Measurements from ENCODE around the gene AIRE.
"Not testable (repeated sequence)": the region's sequence is repeated elsewhere in the genome, so short reads cannot be mapped to it uniquely, and the experiment has no call there.

Gene AIRE

GRCh38 chr21:44337941-44338895, 52.5 kb downstream of the AIRE start:
- in situ Hi-C loops (cut with MboI; ENCODE audit: low sequenced_read_pairs, unreplicated experiment): no loop called here
- no peak for TF ChIP-seq CTCF (IDR thresholded peaks at IDR 0.05; ENCODE audit: borderline replicate concordance, control extremely low read depth, extremely low read depth, insufficient read depth, missing control alignments)
- DNase-seq (ENCODE audit: low spot score): peak; percentile 71

- no peak for TF ChIP-seq CTCF (IDR thresholded peaks at IDR 0.05; ENCODE audit: borderline replicate concordance, control extremely low read depth, extremely low read depth, insufficient read depth, missing control alignments)
These were observed 53.6 kb downstream of the AIRE start, which contains the start of gene CFAP410 for GRCh38 chr21:44338971-44339910. Gene CFAP410 (minus strand): TSS chr21:44339390. CDS start chr21:44339194, 196 bp downstream.

GRCh38 chr21:44341726-44342458, 56.2 kb downstream of the AIRE start:
- in situ Hi-C loops (cut with MboI; ENCODE audit: low sequenced_read_pairs, unreplicated experiment): loop anchor here (10.0 kb wide), 1 partner anchor 453 kb away; no protein-coding TSS in a partner anchor
- DNase-seq (ENCODE audit: low spot score): not testable (repeated sequence)

More at GRCh38 chr21:44338971-44339910, 53.6 kb downstream of the AIRE start, which contains the start of gene CFAP410:
- in situ Hi-C loops (cut with MboI; ENCODE audit: low sequenced_read_pairs, unreplicated experiment): no loop called here
- DNase-seq (ENCODE audit: low spot score): peak; percentile 99

GRCh38 chr21:44342981-44343380, 57.3 kb downstream of the AIRE start:
- in situ Hi-C loops (cut with MboI; ENCODE audit: low sequenced_read_pairs, unreplicated experiment): loop anchor here (10.0 kb wide), 1 partner anchor 452 kb away; no protein-coding TSS in a partner anchor
- not testable (repeated sequence) for DNase-seq (ENCODE audit: low spot score)

GRCh38 chr21:44344541-44345183, 59.0 kb downstream of the AIRE start:
- in situ Hi-C loops (cut with MboI; ENCODE audit: low sequenced_read_pairs, unreplicated experiment): loop anchor here (10.0 kb wide), 1 partner anchor 450 kb away; no protein-coding TSS in a partner anchor
- DNase-seq (ENCODE audit: low spot score): no peak
- TF ChIP-seq CTCF (IDR thresholded peaks at IDR 0.05; ENCODE audit: borderline replicate concordance, control extremely low read depth, extremely low read depth, insufficient read depth, missing control alignments): no peak

- no peak for TF ChIP-seq CTCF (IDR thresholded peaks at IDR 0.05; ENCODE audit: borderline replicate concordance, control extremely low read depth, extremely low read depth, insufficient read depth, missing control alignments)
- in situ Hi-C loops (cut with MboI; ENCODE audit: low sequenced_read_pairs, unreplicated experiment): loop anchor here (10.0 kb wide), 1 partner anchor 449 kb away; no protein-coding TSS in a partner anchor
- DNase-seq (ENCODE audit: low spot score): no peak
These were observed 59.8 kb downstream of the AIRE start for GRCh38 chr21:44345495-44345894.

All from GM13976 (cell line).